Ishikawa (cell line): ENCODE results near the gene IL3RA.

Experiments used
- CEBPB ChIP-seq: IDR thresholded peaks from 2 replicates; pipeline ENCODE4 v1.6.1; 2012
- CREB1 ChIP-seq: IDR thresholded peaks from 2 replicates; pipeline ENCODE4 v1.6.1; 2012; ENCODE audit warnings: low read depth
- EGR1 ChIP-seq: IDR thresholded peaks from 2 replicates; pipeline ENCODE4 v1.6.1; 2012
- EP300 ChIP-seq: IDR thresholded peaks from 2 replicates; pipeline ENCODE4 v1.6.1; 2012; ENCODE audit warnings: borderline replicate concordance
- FOXM1 ChIP-seq: IDR thresholded peaks from 2 replicates; pipeline ENCODE4 v1.6.1; 2012; ENCODE audit warnings: low read depth, borderline replicate concordance
- MAX ChIP-seq: IDR thresholded peaks from 2 replicates; pipeline ENCODE4 v1.6.1; 2012
- NFIC ChIP-seq: IDR thresholded peaks from 2 replicates; pipeline ENCODE4 v1.6.1; 2012
- RAD21 ChIP-seq: IDR thresholded peaks from 2 replicates; pipeline ENCODE4 v1.6.1; 2012; ENCODE audit warnings: low read depth
- REST ChIP-seq: IDR thresholded peaks from 2 replicates; pipeline ENCODE4 v1.6.1; 2012; ENCODE audit warnings: low read depth, mild to moderate bottlenecking
- TAF1 ChIP-seq: IDR thresholded peaks from 2 replicates; pipeline ENCODE4 v1.6.1; 2012; ENCODE audit warnings: low read depth, mild to moderate bottlenecking
- TCF12 ChIP-seq: IDR thresholded peaks from 2 replicates; pipeline ENCODE4 v1.6.1; 2012; ENCODE audit warnings: low read depth
- TEAD4 ChIP-seq: IDR thresholded peaks from 2 replicates; pipeline ENCODE4 v1.6.1; 2012
- USF1 ChIP-seq: IDR thresholded peaks from 2 replicates; pipeline ENCODE4 v1.6.1; 2012
- YY1 ChIP-seq: IDR thresholded peaks from 2 replicates; pipeline ENCODE4 v1.6.1; 2012; ENCODE audit warnings: low read depth
- ZBTB7A ChIP-seq: IDR thresholded peaks from 2 replicates; pipeline ENCODE4 v1.6.1; 2012; ENCODE audit warnings: low read depth

Gene IL3RA

GRCh38 chrX:1336331-1336943 lies at the start of gene IL3RA:
TSS of gene IL3RA (plus strand) at chrX:1336785. CDS start at chrX:1341766, 4,981 bp downstream.
- TF ChIP-seq EP300: no peak
- no peak for TF ChIP-seq CREB1
- no peak for TF ChIP-seq FOXM1

GRCh38 chrX:1289535-1289934 lies 47.0 kb upstream of the IL3RA start:
- TF ChIP-seq TAF1 (no peak), RAD21 (no peak), CREB1 (no peak), TEAD4 (no peak), NFIC (no peak), ZBTB7A (no peak), USF1 (no peak), EGR1 (no peak)

GRCh38 chrX:1291110-1291740 lies 45.4 kb upstream of the IL3RA start:
- no peak for TF ChIP-seq USF1
- no peak for TF ChIP-seq RAD21
- TF ChIP-seq TAF1: no peak
- no peak for TF ChIP-seq FOXM1
- no peak for TF ChIP-seq NFIC
- TF ChIP-seq EGR1: no peak
- TF ChIP-seq EP300: no peak
- TF ChIP-seq TCF12: no peak
- TF ChIP-seq MAX: no peak
- no peak for TF ChIP-seq CEBPB
- TF ChIP-seq CREB1: no peak
- no peak for TF ChIP-seq TEAD4
- no peak for TF ChIP-seq REST
- no peak for TF ChIP-seq ZBTB7A
- TF ChIP-seq YY1: no peak

- TF ChIP-seq FOXM1: no peak
- TF ChIP-seq NFIC: no peak
- TF ChIP-seq TCF12: no peak
- no peak for TF ChIP-seq REST
- TF ChIP-seq TAF1: no peak
- TF ChIP-seq EGR1: no peak
- no peak for TF ChIP-seq YY1
- TF ChIP-seq ZBTB7A: no peak
- no peak for TF ChIP-seq EP300
- no peak for TF ChIP-seq CEBPB
- TF ChIP-seq RAD21: no peak
- TF ChIP-seq CREB1: no peak
These were observed 43.9 kb upstream of the IL3RA start for GRCh38 chrX:1292575-1293290.

GRCh38 chrX:1294301-1295067 lies 42.1 kb upstream of the IL3RA start:
- no peak for TF ChIP-seq FOXM1
- no peak for TF ChIP-seq REST
- no peak for TF ChIP-seq NFIC
- no peak for TF ChIP-seq USF1
- TF ChIP-seq EP300: no peak
- no peak for TF ChIP-seq CREB1
- no peak for TF ChIP-seq TEAD4
- TF ChIP-seq CEBPB: no peak
- TF ChIP-seq TCF12: no peak
- TF ChIP-seq YY1: no peak
- TF ChIP-seq RAD21: no peak
- no peak for TF ChIP-seq MAX
- TF ChIP-seq TAF1: no peak
- no peak for TF ChIP-seq EGR1
- TF ChIP-seq ZBTB7A: no peak
